ENCODE data around the gene PPIA. TPM values are rescaled to one million over a fixed set of nuclear protein-coding genes. Genes with fewer than 3 reads are reported as not detected.

PPIA gene
- total and polyA plus RNA-seq, 2 donors from 2014 or later: 1,143 to 2,940 TPM

DNA sequence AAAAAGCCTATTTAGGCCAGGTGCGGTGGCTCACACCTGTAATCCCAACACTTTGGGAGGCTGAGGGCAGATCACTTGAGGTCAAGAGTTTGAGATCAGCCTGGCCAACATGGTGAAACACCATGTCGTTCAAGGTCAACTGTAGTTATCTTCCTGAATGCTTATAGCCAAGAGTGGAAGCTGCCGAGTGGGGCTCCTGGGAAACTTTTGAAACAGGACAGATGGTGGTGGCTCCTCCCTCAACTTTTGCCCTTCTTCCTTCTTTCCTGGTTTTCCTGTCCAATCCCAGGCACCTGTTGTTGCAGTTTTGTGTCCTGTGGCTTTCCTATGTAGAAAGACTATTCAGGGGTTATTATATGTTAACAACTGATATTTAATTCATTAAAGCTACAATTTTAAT is 8.7 kb upstream of the PPIA start:
- Histone ChIP-seq H3K4me3 (ENCODE audit: low read length in 3 of 3) (no peak overlapping the region), H3K27ac (ENCODE audit: low read depth in 2 of 2, low read length in 2 of 2) (no peak overlapping the region), H3K4me1 (ENCODE audit: control insufficient read depth in 2 of 3, insufficient read depth in 2 of 3, low read depth in 1 of 3, low read length in 3 of 3) (no peaks in the 10 kb centered on the region), H3K36me3 (ENCODE audit: control insufficient read depth in 2 of 3, insufficient read depth in 3 of 3, low read length in 3 of 3) (no peaks in the 10 kb centered on the region), H3K9ac (ENCODE audit: low read length in 3 of 3) (no peak overlapping the region), H3K9me3 (ENCODE audit: control insufficient read depth in 2 of 3, insufficient read depth in 1 of 3, low read length in 3 of 3) (peaks cover 0 to 5% (median 0%) of the 10 kb centered on the region in 3 donors), H3K27me3 (ENCODE audit: control insufficient read depth, insufficient read depth, low read length) (no peaks in the 10 kb centered on the region)
- FAIRE-seq (no peak), DNase-seq (no peak)
- intact Hi-C loops (cut with DNase I): no loop called here
- TF ChIP-seq, protein P1, sequence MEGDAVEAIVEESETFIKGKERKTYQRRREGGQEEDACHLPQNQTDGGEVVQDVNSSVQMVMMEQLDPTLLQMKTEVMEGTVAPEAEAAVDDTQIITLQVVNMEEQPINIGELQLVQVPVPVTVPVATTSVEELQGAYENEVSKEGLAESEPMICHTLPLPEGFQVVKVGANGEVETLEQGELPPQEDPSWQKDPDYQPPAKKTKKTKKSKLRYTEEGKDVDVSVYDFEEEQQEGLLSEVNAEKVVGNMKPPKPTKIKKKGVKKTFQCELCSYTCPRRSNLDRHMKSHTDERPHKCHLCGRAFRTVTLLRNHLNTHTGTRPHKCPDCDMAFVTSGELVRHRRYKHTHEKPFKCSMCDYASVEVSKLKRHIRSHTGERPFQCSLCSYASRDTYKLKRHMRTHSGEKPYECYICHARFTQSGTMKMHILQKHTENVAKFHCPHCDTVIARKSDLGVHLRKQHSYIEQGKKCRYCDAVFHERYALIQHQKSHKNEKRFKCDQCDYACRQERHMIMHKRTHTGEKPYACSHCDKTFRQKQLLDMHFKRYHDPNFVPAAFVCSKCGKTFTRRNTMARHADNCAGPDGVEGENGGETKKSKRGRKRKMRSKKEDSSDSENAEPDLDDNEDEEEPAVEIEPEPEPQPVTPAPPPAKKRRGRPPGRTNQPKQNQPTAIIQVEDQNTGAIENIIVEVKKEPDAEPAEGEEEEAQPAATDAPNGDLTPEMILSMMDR (IDR thresholded peaks at IDR 0.05; ENCODE audit: borderline replicate concordance, extremely low read depth, insufficient read depth): no peak

DNA sequence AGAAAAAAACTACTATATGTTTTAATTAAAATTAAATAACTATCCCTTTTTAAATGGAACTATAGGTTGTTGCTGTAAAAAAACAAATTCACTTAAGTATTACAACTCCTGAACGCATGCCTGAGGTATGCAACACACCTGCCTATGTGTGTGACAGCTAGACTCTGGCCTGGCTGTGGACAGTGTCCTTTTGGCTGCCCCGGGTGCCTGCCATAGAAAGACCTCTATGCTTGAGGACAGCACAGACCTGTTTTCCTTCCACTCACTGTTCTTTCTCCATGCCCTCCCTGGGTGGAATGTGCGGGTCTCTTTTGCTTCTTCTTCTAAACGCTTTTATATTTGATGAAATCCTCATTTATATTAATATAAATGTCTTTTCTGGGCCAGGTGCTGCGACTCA is 6.5 kb upstream of the PPIA start:
- no peak for DNase-seq
- no peak overlapping the region for H3K4me3 ChIP-seq (ENCODE audit: low read length in 3 of 3)

DNA sequence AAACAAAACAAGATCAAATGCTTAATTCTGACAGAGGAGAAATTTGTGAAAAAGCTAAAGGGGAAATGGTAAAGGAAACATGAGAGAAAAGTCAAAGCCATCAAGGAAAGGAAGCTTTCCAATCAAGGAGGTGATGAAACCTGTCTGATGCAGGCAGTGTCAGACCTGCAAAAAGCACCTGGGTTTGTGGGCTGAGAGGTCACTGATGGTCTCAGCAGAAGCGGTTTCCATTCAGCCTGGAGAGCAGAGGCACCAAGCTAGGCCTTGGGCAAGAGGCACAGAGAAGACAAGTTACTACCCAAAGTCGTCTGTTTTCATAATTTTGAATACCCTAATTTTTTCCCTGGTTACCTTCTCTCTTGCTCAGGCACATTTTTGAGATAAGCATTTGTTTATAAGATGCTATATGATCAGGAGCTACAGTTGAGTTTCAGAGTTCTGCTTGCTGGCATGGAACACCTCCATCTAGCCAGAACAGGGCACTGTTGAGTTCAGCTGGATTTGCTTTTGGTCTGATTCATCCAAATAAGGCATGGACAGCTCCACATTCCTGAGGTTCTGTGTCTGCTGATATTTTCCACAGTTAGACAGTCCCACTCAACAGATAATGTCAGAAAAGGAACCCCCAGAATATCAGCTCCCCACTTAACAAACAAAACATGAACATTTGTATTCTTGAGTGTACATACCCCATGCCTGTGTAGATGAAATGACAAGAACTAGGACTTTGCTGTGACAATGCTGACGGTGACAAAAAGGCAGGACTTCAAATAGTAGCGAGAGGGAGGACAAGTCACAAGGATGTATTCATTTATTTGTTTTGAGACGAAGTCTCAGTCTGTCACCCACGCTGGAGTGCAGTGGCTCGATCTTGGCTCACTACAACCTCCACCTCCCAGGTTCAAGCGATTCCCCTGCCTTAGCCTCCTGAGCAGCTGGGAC is 4.9 kb upstream of the PPIA start:
- FAIRE-seq: no peak
- no peak for DNase-seq
- H3K4me1 ChIP-seq (ENCODE audit: control insufficient read depth in 2 of 3, insufficient read depth in 2 of 3, low read depth in 1 of 3, low read length in 3 of 3): peaks cover 0 to 2% (median 0%) of the 10 kb centered on the region in 3 donors
- no peak overlapping the region for H3K27ac ChIP-seq (ENCODE audit: low read depth in 2 of 2, low read length in 2 of 2)
- intact Hi-C loops (cut with DNase I): no loop called here
- H3K27me3 ChIP-seq (ENCODE audit: control insufficient read depth, insufficient read depth, low read length): no peaks in the 10 kb centered on the region
- no peaks in the 10 kb centered on the region for H3K9me3 ChIP-seq (ENCODE audit: control insufficient read depth in 2 of 3, insufficient read depth in 1 of 3, low read length in 3 of 3)
- H3K4me3 ChIP-seq (ENCODE audit: low read length in 3 of 3): no peak overlapping the region
- H3K36me3 ChIP-seq (ENCODE audit: control insufficient read depth in 2 of 3, insufficient read depth in 3 of 3, low read length in 3 of 3): no peaks in the 10 kb centered on the region
- no peak overlapping the region for H3K9ac ChIP-seq (ENCODE audit: low read length in 3 of 3)
- TF ChIP-seq, protein P1 (IDR thresholded peaks at IDR 0.05; ENCODE audit: borderline replicate concordance, extremely low read depth, insufficient read depth): no peak

More for the DNA sequence above, 6.5 kb upstream of the PPIA start:
- TF ChIP-seq, protein P1 (IDR thresholded peaks at IDR 0.05; ENCODE audit: borderline replicate concordance, extremely low read depth, insufficient read depth): no peak
- intact Hi-C loops (cut with DNase I): no loop called here
- Histone ChIP-seq H3K9ac (ENCODE audit: low read length in 3 of 3) (no peak overlapping the region), H3K4me1 (ENCODE audit: control insufficient read depth in 2 of 3, insufficient read depth in 2 of 3, low read depth in 1 of 3, low read length in 3 of 3) (no peaks in the 10 kb centered on the region), H3K9me3 (ENCODE audit: control insufficient read depth in 2 of 3, insufficient read depth in 1 of 3, low read length in 3 of 3) (no peaks in the 10 kb centered on the region), H3K36me3 (ENCODE audit: control insufficient read depth in 2 of 3, insufficient read depth in 3 of 3, low read length in 3 of 3) (no peaks in the 10 kb centered on the region), H3K27me3 (ENCODE audit: control insufficient read depth, insufficient read depth, low read length) (no peaks in the 10 kb centered on the region), H3K27ac (ENCODE audit: low read depth in 2 of 2, low read length in 2 of 2) (no peak overlapping the region)
- no peak for FAIRE-seq
